Measurements from ENCODE around the gene PRR13.

GRCh38 chr12:53483225-53483978 lies 41.9 kb downstream of the PRR13 start:
- TF ChIP-seq ZNF384 (IDR thresholded peaks at IDR 0.05) (no peak), BHLHE40 (IDR thresholded peaks at IDR 0.05; ENCODE audit: borderline replicate concordance) (no peak), TARDBP (IDR thresholded peaks at IDR 0.05) (no peak), FOXM1 (IDR thresholded peaks at IDR 0.05; ENCODE audit: borderline replicate concordance) (no peak), ARNT (IDR thresholded peaks at IDR 0.05) (no peak), SUZ12 (IDR thresholded peaks at IDR 0.05) (no peak), ELF4 (IDR thresholded peaks at IDR 0.05) (no peak), SP1 (IDR thresholded peaks at IDR 0.05) (no peak), CTBP1 (IDR thresholded peaks at IDR 0.05; ENCODE audit: borderline replicate concordance) (no peak), FOXA1 (IDR thresholded peaks at IDR 0.05) (no peak), FOXK2 (IDR thresholded peaks at IDR 0.05) (no peak), LEF1 (IDR thresholded peaks at IDR 0.05; ENCODE audit: borderline replicate concordance) (no peak), HDGF (IDR thresholded peaks at IDR 0.05; ENCODE audit: borderline replicate concordance) (no peak), PKNOX1 (IDR thresholded peaks at IDR 0.05) (no peak)

All from HEK293T (cell line).